NCI-H146 (cell line): ENCODE results near the gene HOXC4.

Experiments used
- DNase-seq: peaks from one replicate; lab custom pipeline; 2025; lab: John Stamatoyannopoulos, UW

HOXC4 gene

GRCh38 chr12:54029529-54030441 lies 23.9 kb upstream of the HOXC4 start:
- no peak for DNase-seq

GRCh38 chr12:54030442-54030801 lies 23.2 kb upstream of the HOXC4 start:
- DNase-seq: no peak

GRCh38 chr12:54030889-54031471 lies 22.7 kb upstream of the HOXC4 start:
- no peak for DNase-seq

GRCh38 chr12:54031480-54031879 lies 22.2 kb upstream of the HOXC4 start:
- DNase-seq: no peak

GRCh38 chr12:54032086-54032619 lies 21.5 kb upstream of the HOXC4 start:
- DNase-seq: no peak

DNA sequence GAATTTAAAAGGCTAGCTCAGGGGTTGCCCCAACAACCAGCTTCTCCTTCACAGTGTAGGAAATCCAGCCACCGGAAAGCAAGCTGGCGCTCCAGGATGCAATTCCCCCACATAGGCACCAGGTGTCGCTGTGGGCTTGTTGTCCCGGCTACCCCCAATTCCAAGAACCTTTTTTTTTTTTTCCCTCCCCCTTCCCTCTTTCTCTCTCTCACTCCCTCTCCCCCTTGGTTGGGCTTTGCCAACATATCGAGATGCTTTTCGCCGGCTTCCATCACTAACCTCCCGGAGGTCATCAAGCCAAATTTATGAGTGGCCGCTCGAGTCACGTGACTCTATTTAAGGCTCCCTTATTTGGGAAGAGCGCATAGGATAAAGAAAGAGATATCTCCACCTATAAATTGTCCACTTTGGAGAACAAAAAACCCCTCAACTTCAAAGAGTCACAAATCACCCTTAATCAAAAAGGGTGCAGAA lies 21.0 kb upstream of the HOXC4 start, which contains the start of gene HOXC5:
TSS of gene HOXC5 (plus strand) at position 424 of the 474 bp plus-strand sequence. CDS start 73 bp downstream, outside the sequence.
- peak; percentile 60 for DNase-seq

DNA sequence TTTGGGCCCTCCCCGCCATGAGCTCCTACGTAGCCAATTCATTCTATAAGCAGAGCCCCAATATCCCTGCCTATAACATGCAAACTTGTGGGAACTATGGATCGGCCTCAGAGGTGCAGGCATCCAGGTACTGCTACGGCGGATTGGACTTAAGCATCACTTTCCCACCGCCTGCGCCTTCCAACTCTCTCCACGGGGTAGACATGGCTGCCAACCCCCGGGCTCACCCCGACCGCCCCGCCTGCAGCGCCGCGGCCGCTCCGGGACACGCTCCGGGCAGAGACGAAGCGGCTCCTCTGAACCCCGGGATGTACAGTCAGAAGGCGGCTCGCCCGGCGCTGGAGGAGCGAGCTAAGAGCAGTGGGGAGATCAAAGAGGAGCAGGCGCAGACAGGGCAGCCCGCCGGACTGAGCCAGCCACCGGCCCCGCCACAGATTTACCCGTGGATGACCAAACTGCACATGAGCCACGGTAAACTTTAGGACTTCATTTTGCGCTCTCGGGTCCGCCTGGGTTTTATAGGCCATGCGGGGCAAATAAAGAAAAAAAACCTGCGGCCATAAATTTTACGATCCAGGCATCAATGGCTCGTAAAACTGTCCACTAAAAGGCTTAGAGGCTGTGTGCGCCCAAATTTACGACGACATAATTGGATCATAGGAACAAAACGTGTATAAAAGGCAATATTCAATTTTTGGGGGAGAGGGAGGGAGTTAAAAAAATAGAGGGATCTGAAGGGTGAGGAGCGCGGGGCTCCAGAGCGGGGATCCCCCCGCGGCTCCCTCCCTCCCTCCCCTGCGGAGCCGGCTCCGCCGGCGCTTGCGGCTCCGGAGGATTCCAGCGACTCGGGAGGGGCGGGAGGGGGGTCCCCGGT lies 20.3 kb upstream of the HOXC4 start:
- no peak for DNase-seq

DNA sequence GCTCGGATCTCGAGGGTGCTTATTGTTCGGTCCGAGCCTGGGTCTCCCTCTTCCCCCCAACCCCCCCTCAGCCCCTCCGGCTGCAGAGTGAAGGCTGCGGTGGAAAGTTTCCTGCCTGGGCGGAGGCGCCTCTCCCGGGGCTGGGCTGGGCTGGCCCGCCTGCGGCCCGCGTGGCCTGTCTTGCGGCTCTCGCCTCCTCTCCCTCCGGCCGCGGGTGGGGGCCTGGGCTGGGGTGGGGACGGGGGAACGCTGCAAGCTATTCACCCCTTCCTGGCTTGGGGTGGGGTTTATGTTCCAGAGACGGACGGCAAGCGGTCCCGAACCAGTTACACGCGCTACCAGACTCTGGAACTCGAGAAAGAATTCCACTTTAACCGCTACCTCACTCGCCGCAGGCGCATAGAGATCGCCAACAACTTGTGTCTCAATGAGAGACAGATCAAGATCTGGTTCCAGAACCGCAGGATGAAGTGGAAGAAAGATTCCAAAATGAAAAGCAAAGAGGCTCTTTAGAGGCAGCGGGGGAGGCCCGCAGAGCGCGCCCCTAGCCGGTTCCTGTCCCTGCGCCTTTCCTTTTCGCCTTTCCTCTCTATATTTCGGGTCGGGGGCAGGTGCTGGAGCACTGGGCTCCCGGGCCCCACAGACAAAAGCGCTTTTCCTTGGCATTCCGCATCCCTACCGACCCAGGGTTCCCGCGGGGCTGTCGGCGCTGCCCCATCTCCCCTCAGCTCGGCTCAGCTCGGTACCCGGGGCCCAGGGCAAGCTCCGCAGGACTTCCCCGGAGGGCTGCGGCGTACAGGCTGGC lies 19.5 kb upstream of the HOXC4 start:
- no peak for DNase-seq

GRCh38 chr12:54034785-54035310 lies 18.8 kb upstream of the HOXC4 start:
- no peak for DNase-seq

- no peak for DNase-seq
Observed at GRCh38 chr12:54035568-54036264, 17.9 kb upstream of the HOXC4 start.

- no peak for DNase-seq
Observed at GRCh38 chr12:54036620-54037359, 16.8 kb upstream of the HOXC4 start.

- no peak for DNase-seq
Observed at GRCh38 chr12:54037360-54038283, 16.0 kb upstream of the HOXC4 start.

GRCh38 chr12:54038284-54038870 lies 15.3 kb upstream of the HOXC4 start:
- no peak for DNase-seq

DNA sequence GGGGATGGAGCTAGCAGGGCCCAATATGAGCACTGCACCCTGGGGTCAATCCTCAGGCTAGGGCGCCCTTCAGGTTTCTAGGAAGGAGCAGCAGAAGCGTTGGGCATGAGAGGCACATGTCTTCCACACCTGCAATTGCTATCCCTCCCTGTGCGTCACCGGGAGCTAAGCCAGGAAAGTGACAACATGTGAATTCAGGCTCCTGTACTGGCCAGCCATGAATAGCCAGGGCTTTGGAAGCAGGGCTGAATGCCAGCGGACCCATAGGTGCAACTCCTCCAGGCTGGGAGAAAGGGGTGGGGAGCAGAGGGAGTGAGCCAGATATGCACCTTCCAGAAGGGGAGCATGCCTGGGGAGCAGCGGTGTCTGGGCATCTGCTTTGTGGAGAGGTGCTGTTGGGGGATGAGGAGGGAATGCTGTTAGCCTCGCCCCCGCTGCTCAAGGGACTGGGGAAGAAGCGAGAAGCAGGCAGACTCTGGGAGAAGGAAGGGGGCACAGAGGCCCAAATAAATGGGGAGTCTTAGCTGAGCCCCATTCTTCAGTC lies 14.7 kb upstream of the HOXC4 start:
- DNase-seq: no peak

DNA sequence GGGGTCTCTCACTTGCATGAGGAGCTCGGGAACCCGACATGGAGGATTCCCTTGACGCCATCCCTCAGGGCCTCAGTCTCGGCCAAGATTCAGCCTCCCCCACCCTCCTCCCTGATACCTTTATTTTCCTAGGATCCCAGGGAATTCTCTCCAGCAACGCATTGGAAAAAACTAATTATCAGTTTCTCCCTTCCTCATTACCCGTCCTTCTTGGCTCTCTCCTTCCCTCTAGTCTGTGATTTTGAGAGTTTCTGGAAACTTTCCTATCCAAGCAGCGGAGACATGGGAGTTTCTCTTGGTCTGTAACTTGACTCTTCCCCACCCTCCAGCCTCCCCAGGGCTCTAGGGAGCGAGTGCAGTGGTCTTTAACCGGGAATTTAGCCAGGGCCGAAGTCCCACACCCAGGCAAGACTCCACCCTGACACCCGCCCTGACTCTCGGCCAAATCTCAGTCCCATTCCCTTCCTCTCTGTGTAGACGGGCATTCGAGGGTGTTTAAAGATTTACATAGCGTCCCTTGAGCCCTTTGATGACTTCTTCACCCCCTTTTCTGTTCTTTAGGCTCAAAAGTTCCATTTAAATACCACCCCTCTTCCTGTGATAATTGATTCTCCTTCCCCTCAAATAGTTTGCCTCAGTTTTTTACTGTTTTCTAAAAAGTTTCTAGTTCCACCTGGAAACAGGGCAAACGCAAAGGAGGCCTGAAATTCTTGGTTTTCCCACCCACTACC lies 14.1 kb upstream of the HOXC4 start:
- no peak for DNase-seq

GRCh38 chr12:54040148-54040494 lies 13.5 kb upstream of the HOXC4 start:
- DNase-seq: no peak

DNA sequence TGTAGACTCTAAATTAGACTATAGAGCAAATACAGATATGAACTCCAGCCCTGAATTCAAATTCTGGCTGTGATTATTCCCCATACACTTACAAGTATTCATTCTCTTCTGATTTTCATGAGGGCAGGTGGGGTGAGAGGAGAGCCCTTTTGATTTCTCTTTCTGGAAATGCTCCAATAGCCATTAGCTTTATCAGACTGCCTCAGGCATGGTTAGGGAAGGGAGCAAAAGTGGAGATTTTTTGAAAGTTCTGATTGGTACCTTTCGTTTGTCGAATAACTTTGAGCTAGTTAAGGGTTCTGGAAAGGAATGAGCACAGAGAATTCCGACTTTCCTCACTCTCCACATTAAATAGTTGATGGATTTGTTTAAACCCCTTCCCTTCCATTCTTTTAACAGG lies 13.0 kb upstream of the HOXC4 start:
- no peak for DNase-seq
